GM18868 (cell line): Measurements from ENCODE around the gene SLC9A3.

ENCODE experiments used
- ATAC-seq: cut with Tn5 transposase; IDR thresholded peaks from one replicate; pipeline ENCODE4 v1.9.1; 2021; ENCODE audit warnings: mild to moderate bottlenecking, moderate library complexity; ENCODE audit not compliant: unreplicated experiment

Gene SLC9A3

DNA sequence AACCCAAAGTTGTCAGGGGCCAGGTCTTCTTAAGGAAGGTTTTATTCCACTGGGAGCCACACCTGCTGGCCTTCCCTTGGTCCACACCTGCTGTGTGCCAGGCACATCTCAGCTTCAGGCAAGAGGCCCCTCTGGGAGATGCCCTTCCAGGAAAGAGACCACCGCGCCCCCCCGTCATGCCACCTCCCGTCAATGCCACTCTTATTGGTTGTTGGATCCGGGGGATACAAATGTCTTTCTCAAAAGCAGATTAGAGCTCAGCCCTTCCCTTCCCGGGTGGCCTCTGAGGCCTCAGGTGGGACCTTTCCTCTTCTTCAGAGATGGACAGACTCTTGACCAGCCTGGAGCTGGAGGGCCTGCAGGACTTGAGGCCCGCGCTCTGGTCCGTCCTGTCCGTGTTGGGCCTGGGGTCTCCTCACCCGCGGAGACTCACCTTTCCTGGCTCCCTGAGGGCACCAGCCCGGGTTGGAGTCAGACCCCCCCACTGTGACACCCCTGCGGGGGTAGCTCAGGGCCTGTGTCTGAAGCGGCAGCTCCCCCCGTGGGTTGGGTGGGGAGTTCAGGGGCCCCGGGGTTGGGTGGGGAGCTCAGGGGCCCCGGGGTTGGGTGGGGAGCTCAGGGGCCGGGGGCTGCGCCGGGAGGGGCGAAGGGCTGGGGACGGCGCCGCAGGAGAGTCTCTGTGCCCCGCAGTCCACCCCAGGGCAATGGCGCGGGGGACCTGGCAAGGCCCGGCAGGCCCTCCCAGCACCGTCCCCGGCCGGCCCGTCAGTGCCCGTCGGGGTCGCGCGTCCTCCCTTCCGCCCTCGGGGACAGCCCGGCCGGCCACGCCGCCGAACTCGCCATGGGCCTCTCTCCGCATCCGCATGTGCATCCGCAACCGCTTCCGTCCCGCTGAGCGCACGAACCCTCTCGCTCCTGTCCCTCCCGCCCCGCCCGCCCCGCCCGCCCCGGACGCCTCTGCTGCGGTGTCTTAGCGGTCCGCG is 3.7 kb upstream of the SLC9A3 start:
- no peak for ATAC-seq

- no peak for ATAC-seq
Observed at GRCh38 chr5:526456-527088, 2.3 kb upstream of the SLC9A3 start.

DNA sequence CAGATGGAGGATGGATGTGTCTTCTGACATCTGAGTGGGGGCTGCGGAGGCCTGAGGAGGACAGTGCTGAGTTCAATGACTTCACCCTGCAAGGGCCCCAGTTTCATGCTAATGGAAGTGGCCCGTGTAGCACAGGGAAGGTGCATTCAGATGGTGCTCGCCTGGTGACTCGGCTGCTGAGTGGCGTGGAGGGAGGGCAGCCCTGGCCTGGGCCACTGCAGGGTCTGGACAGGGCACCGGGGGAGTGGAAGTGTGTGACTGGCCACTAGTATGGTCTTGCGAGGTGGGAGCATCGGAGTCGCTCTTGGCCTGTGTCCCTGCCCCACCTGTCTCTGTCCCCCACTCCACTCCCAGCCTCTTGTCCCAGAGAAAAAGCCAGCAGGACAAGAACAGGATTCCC is 1.7 kb upstream of the SLC9A3 start:
- no peak for ATAC-seq

- no peak for ATAC-seq
Observed at GRCh38 chr5:524973-525761, 918 bp upstream of the SLC9A3 start.

DNA sequence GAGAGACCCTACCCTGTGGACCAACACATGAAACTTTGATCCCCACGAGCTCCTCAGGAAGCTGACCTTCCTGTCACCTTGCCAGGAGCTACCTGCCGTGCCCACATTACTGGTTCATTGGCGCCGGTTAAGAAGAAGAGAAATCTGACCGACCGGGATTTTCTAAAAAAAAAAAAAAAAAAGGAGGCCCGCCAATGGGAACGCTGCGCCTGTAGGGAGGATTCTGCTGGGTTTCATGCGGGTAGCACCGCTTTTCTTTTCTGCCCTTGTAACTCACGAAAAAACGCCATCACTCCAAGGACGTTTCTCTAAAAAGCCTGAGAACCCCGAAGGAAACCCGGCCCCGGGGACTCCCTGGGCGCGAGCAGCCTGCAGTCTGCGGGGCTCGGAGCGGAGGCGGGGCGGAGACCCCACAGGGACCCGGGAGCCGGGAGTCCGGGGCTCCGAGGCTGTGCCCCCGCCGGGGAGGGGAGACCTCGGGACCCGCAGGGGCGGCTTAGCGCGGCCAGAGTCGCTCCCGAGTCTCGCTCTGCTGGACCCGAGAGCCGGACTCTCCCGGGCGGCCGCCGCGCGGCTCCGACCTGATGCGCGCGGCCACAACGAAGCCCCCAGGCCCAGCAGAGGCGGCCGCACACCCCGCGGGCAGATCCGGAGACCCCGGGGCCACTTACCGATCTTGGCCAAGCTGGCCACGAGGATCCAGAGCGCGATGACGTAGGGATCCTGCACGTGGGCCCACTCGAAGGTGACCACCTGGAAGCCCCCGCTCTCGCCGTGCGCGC is 617 bp downstream of the SLC9A3 start:
- no peak for ATAC-seq

DNA sequence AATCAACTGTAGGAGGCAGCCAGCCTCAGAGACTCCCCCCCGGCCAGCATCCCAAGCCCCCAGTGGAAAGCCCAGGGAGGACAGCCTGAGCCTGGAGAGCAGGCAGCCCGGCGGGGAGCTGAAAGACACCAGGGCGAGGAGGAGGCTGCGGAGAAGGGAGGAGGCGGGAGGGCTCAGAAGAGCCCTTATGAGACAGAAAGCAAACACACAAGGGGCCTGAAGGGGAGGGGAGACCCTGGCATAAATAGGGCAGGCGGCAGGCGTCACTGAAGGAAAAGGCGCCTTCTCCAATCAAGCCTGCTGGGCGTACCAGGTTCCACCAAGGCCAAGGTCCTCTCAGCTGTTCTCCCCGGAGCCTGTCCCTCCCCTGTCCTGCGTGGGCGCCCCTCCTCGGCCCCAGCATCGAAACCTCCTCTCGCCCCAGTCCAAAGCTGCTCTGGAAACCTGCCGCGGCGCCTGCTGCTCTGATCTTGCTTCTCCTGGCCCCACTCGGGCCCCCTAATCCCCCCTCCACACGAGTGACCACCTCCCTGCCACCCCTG is 1.3 kb downstream of the SLC9A3 start:
- ATAC-seq, result no peak

DNA sequence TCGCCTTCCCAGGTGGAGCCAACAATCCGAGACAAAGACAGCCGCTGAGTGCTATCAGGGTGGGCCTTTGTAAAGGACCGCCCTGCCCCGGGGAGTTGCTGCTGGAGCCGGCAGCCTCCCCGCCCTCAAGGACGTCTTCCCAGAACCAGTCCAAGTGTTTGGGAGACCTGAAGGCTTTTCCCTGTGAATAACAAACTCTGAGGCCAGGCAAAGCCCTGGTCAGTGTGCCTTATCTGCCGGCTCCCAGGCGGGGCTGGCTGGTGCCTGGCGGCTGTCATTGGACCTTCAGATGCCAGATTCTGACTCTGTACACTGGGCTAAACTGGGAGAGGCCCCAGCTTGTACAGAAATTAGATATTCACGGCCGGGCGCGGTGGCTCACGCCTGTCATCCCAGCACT is 2.1 kb downstream of the SLC9A3 start:
- no peak for ATAC-seq

DNA sequence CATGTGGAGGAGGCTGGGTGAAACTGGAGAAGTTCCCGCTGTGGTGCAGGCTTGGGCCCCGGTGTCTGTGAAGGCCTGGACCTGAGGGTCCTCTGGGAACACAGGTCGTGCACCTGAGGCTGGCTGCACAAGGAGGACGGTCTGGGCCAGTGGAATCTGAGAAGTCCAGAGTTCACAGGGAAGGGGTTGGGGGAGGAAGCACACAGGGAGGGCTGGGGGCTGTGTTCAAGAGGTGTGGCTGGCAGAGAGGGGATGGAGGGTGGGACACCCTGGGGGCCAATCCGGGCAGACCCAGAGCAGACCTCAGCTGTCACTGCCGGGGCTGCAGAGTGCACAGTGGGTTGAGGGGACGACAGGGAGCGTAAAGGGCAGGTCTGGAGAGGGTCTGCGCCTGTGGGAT is 2.6 kb downstream of the SLC9A3 start:
- ATAC-seq, result no peak

DNA sequence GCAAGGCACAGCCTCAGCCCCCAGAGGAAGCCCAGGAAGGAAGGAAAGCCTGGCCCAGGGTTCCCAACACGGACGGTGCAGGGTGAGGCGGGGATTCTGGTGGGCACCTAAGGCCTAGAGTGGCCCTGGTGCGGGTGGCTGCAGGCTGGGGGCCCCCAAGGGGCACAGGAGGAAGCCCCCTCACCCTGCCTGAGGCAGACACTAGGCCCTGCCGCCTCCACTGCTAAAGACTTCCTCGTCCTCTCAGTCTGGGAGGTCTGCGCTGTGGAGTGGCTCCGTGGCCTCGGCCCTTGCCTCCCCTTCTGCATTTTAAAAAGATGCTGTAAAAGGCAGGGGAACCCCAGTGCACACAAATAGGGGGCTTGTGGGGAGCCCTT is 3.4 kb downstream of the SLC9A3 start:
- no peak for ATAC-seq

DNA sequence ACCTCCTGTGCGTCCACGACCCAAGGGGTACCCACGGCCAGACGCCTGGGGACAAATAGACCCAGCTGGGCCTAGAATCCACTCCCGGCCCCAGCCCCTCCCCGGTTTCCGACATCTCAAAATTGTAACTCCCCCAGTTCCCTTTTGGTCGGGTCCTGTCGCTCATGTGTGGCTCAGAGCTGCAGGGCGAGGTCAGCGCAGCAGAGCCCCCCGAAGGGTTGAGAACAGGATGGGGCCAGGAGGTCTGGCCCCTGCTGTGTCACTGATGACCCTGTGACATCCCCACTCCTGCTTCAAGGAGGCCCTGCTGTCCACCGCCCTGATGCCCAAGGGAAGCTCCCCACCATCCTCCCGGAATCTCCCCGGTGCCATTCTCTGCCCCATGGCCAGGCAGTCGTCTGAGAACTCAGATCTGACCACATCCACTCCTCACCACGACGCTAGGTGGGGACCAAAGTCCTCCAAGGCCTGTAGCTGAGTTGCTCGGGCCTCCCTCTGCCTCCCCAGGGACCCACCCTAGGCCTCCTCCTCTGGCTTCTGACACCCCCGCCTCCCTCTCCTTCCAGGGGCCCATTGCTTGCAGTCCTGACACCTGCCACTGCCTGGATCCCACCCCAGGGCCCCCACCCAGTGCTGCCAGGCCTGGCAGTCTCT is 3.9 kb downstream of the SLC9A3 start:
- no peak for ATAC-seq

GRCh38 chr5:518721-519120 is 5.5 kb downstream of the SLC9A3 start:
- no peak for ATAC-seq

DNA sequence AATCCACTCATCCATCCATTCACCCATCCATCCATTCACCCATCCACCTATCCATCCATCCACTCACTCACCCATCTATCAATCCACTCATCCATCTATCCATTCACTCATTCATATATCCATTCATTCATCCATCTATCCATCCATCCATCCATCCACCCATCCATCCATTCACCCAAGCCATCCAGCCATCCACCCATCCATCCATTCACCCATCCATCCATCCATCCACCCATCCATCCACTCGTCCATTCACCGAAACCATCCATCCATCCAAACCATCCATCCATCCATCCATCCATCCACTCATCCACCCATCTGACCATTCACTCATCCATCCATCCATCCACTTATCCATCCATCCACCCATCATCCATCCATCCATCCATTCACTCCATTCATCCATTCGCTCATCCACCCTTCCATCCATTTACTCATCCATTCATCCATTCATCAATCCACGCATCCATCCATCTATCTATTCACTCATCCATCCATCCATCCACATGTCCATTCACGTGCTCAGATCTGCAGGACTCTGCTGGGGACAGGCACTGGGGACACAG is 6.6 kb downstream of the SLC9A3 start:
- ATAC-seq, result no peak

DNA sequence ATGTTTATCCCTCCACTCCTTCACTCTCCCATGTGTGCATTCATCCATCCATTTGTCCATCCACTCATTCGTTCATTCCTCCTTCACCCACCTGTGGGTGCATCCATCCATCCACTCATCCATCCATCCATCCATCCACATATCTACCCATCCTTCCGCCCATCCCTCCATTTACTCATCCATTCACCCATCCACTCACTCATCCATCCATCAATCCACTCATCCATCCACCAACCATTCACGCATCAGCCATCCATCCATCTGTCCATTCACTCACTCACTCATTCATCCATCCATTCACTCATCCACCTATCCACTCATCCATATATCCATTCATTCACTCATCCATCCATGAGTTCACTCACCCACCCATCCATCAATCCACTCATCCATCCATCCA is 7.3 kb downstream of the SLC9A3 start:
- no peak for ATAC-seq

DNA sequence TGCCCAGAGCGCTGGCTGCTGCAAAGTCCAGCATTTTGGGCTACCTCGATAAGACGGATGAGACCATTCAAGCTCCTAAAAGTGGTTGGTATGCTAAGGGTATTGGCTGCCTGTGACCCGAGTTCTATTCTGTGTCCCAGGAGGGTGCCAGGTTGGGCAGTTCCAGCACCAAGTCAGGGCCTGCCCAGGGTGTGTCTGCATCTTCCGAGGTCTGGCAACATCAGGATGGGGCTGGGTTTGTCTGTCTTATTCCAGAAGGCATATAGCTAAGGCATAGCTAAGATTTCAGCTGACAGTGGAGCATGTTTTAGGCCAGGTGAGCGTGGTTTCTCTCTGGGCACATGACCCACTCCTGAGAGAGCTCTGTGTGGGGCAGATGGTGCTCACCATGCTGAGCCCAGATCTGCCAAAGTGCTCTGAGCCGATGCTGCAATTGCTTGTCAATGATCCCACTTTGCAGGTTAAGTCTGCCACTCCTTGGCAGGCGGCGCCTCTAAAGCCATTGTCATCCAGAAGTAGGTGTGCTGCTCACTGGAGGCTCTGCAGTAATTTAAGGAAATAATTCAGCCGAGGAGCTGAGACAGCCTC is 7.8 kb downstream of the SLC9A3 start:
- no peak for ATAC-seq

- no peak for ATAC-seq
Observed at GRCh38 chr5:515273-515836, 8.9 kb downstream of the SLC9A3 start.

DNA sequence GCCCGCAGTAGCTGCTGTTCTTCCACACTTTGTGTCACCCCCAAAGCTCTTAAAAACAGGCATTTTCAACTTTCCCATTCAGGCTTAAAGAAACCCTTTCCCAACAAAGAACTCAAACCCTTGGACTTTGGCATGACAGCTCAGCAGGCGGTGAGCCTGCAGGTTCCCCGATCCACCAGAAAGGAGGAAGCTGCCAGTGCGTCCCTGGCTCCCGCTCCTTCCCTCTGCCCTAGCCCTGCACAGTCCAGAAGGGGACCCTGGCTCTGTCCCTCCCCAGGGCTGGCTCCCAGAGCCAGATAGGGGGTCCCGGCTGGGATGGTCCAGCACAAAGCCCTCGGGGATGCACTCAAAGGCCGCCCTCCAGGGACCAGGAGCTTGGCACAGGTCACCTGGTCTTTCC is 9.6 kb downstream of the SLC9A3 start:
- no peak for ATAC-seq

GRCh38 chr5:514101-514485 is 10.2 kb downstream of the SLC9A3 start:
- ATAC-seq, result no peak

DNA sequence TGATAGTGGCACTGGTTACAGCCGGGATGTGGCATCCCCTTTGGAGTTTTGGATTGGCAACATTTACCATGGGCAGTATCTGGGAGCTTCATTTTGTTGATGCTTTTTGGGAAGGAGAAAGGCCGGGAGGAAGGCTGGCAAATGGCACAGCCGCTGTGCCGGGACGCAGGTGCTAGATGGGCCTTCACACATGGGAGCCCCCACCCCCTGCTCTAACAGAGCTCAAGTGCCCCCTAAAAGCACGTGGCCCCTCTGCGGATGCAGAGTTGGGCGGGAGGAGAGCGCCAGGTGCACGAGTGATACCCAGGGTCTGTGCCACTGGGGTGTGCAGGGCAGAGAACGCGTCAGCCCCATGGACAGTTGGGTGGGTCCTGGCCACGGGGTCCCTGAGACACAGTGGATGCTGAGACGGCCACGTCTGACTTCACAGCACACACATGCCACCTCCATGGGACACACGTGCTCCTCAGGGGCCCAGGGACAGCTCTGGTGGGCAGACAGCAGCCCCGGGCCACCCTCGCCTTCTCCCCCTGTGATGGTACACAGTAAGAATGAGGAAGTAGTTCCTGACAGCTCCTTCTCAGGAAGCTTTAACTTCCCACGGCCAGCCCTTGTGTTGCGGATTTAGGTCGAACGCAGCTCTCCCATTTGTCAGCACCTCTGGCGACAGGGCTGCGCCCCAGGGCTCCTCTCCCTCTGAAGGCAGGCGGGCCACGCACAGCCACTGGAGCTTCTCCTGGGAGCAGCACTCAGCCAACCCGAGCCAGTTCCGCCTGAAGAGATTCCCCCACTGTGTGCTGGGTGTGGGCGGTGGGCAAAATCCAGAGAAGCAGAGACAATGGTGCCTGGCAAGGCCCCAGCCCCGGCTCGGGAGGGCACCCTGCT is 10.8 kb downstream of the SLC9A3 start:
- ATAC-seq, result no peak
